DND-41 (cell line): ENCODE data around the gene GPR31.

ENCODE experiments used
- ATAC-seq: fragments of 200-7000 bp; cut with Tn5 transposase; 3 replicates; pipeline ENCODE4 v1.9.1; 2021; ENCODE audit warnings: low read depth; ENCODE audit not compliant: insufficient read depth
- DNase-seq: peaks from one replicate; pipeline ENCODE4 v3.0.0-alpha.2; 2020
- H2AFZ ChIP-seq: 2 replicates; pipeline ENCODE4 v1.6.0; 2012; ENCODE audit warnings: low read depth, low read length
- H3K27ac ChIP-seq: 2 replicates; pipeline ENCODE4 v1.5.1; 2012; ENCODE audit warnings: low read length, inconsistent platforms
- H3K27me3 ChIP-seq: fragments of 200-600 bp; sonication (generic); 2 replicates; pipeline ENCODE4 v1.6.0; 2012; ENCODE audit warnings: low read length, mild to moderate bottlenecking, inconsistent platforms; ENCODE audit not compliant: insufficient read depth, poor library complexity
- H3K36me3 ChIP-seq: 2 replicates; pipeline ENCODE4 v1.5.1; 2012; ENCODE audit warnings: low read length, inconsistent platforms; ENCODE audit not compliant: insufficient read depth
- H3K4me1 ChIP-seq: 2 replicates; pipeline ENCODE4 v1.5.1; 2012; ENCODE audit warnings: mild to moderate bottlenecking, low read length; ENCODE audit not compliant: insufficient read depth
- H3K4me2 ChIP-seq: 2 replicates; pipeline ENCODE4 v1.6.0; 2012; ENCODE audit warnings: mild to moderate bottlenecking, moderate library complexity, low read length, inconsistent platforms; ENCODE audit not compliant: insufficient read depth
- H3K4me3 ChIP-seq, 2 experiments: fragments of 200-600 bp in 1 of 2; shearing (Covaris generic) in 1 of 2; 2 replicates each; pipeline ENCODE4 v1.5.1; 2012 to 2016; ENCODE audit warnings: inconsistent platforms in 2 of 2, low read length in 2 of 2, mild to moderate bottlenecking in 2 of 2, low read depth in 1 of 2, moderate library complexity in 1 of 2
- H3K79me2 ChIP-seq: 2 replicates; pipeline ENCODE4 v1.6.0; 2012; ENCODE audit warnings: low read length, inconsistent platforms; ENCODE audit not compliant: insufficient read depth
- H3K9ac ChIP-seq: 2 replicates; pipeline ENCODE4 v1.6.0; 2012; ENCODE audit warnings: low read depth, mild to moderate bottlenecking, inconsistent platforms, low read length, moderate library complexity
- H3K9me3 ChIP-seq: 2 replicates; pipeline ENCODE4 v1.5.1; 2012; ENCODE audit warnings: low read length, moderate library complexity, mild to moderate bottlenecking, inconsistent platforms; ENCODE audit not compliant: insufficient read depth, severe bottlenecking
- H4K20me1 ChIP-seq: 2 replicates; pipeline ENCODE4 v1.6.0; 2012; ENCODE audit warnings: low read length; ENCODE audit not compliant: insufficient read depth
- EZH2 ChIP-seq: IDR thresholded peaks from 3 replicates; pipeline ENCODE4 v1.6.1; 2012; ENCODE audit warnings: borderline replicate concordance, low read depth, mild to moderate bottlenecking, moderate library complexity, low read length, inconsistent platforms; ENCODE audit not compliant: severe bottlenecking
- TF ChIP-seq, protein P1 (sequence below): IDR thresholded peaks from 2 replicates; pipeline ENCODE4 v1.5.1; 2012; ENCODE audit warnings: borderline replicate concordance, low read length, moderate library complexity, mild to moderate bottlenecking; ENCODE audit not compliant: poor library complexity, severe bottlenecking; ENCODE audit errors: extremely low read depth

The GPR31 gene

DNA sequence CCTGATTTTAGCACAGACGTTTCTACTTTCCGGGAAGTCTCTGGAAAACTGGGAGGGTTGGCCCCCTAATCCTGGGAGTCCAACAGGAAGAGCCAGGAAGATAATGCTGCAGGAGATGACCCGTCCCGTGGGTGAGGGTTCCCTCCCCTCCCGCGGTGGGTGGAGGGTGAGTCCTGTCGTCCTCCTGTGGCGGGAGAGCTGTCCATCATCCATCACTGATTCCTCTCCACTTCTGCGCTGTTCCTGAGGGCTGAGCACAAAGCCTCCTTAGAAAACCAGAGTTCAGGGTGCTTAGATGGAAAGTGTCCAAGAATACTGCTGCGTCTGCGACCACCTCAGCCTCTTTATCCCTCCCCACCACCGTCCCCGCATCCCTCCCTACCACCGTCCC, 40.9 kb downstream of the GPR31 start:
- no peaks in the 10 kb centered on the region for H3K79me2 ChIP-seq
- DNase-seq = no peak
- no peak for ATAC-seq
- no peak for TF ChIP-seq EZH2
- TF ChIP-seq, protein P1, sequence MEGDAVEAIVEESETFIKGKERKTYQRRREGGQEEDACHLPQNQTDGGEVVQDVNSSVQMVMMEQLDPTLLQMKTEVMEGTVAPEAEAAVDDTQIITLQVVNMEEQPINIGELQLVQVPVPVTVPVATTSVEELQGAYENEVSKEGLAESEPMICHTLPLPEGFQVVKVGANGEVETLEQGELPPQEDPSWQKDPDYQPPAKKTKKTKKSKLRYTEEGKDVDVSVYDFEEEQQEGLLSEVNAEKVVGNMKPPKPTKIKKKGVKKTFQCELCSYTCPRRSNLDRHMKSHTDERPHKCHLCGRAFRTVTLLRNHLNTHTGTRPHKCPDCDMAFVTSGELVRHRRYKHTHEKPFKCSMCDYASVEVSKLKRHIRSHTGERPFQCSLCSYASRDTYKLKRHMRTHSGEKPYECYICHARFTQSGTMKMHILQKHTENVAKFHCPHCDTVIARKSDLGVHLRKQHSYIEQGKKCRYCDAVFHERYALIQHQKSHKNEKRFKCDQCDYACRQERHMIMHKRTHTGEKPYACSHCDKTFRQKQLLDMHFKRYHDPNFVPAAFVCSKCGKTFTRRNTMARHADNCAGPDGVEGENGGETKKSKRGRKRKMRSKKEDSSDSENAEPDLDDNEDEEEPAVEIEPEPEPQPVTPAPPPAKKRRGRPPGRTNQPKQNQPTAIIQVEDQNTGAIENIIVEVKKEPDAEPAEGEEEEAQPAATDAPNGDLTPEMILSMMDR = no peak
- no peak overlapping the region for H3K9ac ChIP-seq
- no peaks in the 10 kb centered on the region for H3K4me1 ChIP-seq
- no peak overlapping the region for H3K27ac ChIP-seq
- H3K4me3 ChIP-seq = no peak overlapping the region
- no peaks in the 10 kb centered on the region for H3K36me3 ChIP-seq
- no peak overlapping the region for H2AFZ ChIP-seq
- no peak overlapping the region for H3K4me2 ChIP-seq
- H4K20me1 ChIP-seq = no peaks in the 10 kb centered on the region
- H3K9me3 ChIP-seq = no peaks in the 10 kb centered on the region
- peaks cover 3% of the 10 kb centered on the region for H3K27me3 ChIP-seq

DNA sequence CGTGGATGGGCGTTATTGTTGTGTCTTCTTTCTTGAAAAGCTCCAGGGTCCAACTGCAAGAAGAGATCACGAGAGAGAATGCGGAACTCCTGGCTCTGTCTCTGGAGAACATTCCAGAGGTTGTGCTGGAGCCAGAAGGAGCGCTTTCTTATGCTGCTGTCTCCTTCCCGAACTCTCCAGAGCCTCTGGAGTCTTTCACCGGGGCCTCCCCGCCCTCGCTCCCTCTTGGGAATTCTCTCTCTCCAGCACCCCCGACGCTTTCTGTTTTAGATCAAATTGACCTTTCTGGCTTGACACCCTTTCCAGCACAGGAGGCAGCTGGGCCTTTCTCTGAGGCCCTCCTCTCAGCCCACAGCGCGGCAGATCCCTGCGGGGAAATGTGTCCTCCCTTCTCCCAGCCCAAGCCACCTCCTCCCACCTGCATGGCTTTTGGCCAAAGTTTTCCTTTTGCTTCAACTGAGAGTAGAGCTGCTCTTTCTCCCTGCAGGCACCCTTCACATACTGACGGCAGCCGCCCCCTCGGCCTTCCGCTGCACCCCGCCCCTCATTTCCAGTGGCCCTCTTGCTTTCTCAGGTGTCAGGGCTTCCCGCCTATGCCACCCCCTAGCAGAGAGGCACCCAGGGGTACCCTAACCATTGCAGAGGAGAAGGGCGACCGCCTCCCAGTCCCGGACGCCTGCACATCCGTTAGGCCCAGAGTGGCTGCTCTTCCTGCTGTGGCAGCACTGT, 41.5 kb downstream of the GPR31 start:
- Histone ChIP-seq H2AFZ (no peak overlapping the region), H3K36me3 (no peaks in the 10 kb centered on the region), H3K4me2 (no peak overlapping the region), H3K4me1 (no peaks in the 10 kb centered on the region), H3K79me2 (no peaks in the 10 kb centered on the region), H3K27ac (no peak overlapping the region), H3K9ac (no peak overlapping the region), H3K9me3 (no peaks in the 10 kb centered on the region), H3K4me3 (no peak overlapping the region), H3K27me3 (peaks cover 3% of the 10 kb centered on the region), H4K20me1 (no peaks in the 10 kb centered on the region)
- TF ChIP-seq, protein P1 = no peak
- TF ChIP-seq EZH2 = no peak
- ATAC-seq = no peak
- DNase-seq = no peak

DNA sequence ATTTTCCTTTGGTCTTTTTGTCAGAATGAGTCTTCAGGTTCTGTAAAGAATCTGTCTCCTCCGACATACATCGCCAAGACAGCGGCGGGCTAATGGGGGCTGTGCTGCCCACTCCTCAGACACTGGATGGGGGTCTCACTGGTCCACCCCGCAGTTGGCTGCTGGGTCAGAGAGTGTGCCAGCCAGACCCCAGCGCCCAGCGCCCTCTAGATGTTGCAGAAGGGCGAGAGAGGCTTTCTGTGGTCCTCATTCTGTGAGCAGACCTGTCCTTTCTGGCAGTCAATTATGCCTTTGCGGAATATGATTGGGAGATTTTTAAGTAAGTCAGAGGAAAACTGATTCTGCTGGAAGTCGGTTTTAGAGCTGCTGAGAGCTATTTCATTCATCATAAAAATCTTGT, 42.7 kb downstream of the GPR31 start:
- no peaks in the 10 kb centered on the region for H3K36me3 ChIP-seq
- ATAC-seq = no peak
- no peak for TF ChIP-seq EZH2
- TF ChIP-seq, protein P1 = no peak
- H4K20me1 ChIP-seq = no peaks in the 10 kb centered on the region
- no peaks in the 10 kb centered on the region for H3K79me2 ChIP-seq
- H3K9me3 ChIP-seq = no peaks in the 10 kb centered on the region
- no peak for DNase-seq
- H3K4me3 ChIP-seq = no peak overlapping the region
- no peak overlapping the region for H3K4me2 ChIP-seq
- H3K4me1 ChIP-seq = no peaks in the 10 kb centered on the region
- H3K9ac ChIP-seq = no peak overlapping the region
- no peak overlapping the region for H2AFZ ChIP-seq
- H3K27ac ChIP-seq = no peak overlapping the region
- H3K27me3 ChIP-seq = peaks cover 3% of the 10 kb centered on the region
